HG02763 (cell line): ENCODE data around the gene LSG1.
"Not testable (repeated sequence)": the region's sequence is repeated elsewhere in the genome, so short reads cannot be mapped to it uniquely, and the experiment has no call there.

Source experiments
- ATAC-seq: cut with Tn5 transposase; IDR thresholded peaks from one replicate; pipeline ENCODE4 v1.9.1; 2021; ENCODE audit warnings: mild to moderate bottlenecking, moderate library complexity; ENCODE audit not compliant: unreplicated experiment

LSG1 gene

DNA sequence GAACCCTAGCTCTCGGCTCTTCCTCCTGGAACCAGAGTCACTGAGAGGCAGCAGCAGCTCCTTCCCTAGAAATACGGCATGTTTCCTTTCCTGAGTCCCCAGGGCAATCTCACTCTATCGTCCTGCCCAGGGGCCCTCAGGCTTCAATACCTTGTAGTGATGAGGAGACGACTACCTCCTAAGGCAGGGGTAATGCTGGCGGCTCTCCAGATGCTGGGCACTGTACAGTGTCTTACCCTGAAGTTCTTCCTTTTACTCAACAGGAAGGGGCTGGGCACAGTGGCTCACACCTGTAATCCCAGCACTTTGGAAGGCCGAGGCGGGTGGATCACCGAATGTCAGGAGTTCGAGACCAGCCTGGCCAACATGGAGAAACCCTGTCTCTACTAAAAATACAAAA, 52.2 kb downstream of the LSG1 start:
- ATAC-seq = no peak

DNA sequence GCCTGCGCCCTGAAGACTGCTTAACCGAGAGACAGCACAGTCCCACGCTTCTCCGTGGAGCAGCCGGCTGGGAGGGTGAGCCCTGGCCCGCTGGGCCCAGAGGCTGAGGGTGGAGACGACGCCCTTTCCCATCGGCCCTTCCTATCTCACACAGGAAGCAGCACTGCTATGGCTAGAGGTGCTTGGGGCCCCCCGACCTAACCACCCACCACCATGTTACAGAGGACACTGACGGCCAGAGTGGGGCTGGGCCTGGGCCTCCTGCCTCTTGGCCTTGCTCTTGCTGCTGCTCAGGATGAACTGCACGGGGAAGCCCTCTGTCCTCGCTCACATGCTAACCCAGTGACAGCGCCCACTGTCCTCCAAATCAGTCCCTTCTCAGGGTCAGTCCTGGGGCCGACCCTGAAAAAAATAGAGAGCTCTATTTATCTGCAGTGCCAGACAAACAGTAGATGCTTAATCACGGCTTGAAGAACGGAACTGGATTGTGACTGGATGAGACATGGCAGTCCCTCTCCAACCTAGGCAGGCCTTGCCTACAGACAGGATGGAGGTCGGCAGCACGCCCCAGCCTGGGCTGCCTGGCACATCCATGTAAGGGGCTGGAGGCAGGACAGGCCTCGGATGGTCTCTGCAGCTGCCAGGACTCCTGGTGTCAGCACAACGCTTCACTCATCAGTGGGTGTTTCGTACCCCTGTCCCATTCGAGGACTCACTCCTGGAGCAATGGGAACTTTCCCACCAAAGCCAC, 53.0 kb downstream of the LSG1 start:
- ATAC-seq = no peak

DNA sequence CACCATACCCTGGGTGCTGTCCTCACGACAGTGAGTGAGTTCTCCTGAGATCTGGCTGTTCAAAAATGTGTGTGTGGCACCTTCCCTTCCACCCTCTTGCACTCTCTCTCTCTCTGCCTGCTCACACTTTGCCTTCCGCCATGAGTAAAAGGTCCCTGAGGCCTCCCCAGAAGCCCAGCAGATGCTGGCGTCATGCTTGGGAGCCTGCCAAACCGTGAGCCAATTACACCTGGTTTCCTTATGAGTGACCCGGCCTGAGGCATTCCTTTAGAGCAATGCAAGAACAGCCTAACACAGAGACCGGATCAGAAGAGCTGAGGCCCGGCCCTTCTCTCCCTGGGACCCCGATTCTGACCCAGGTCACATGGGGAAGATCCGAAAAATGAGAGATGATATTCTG, 54.2 kb downstream of the LSG1 start:
- ATAC-seq = no peak

DNA sequence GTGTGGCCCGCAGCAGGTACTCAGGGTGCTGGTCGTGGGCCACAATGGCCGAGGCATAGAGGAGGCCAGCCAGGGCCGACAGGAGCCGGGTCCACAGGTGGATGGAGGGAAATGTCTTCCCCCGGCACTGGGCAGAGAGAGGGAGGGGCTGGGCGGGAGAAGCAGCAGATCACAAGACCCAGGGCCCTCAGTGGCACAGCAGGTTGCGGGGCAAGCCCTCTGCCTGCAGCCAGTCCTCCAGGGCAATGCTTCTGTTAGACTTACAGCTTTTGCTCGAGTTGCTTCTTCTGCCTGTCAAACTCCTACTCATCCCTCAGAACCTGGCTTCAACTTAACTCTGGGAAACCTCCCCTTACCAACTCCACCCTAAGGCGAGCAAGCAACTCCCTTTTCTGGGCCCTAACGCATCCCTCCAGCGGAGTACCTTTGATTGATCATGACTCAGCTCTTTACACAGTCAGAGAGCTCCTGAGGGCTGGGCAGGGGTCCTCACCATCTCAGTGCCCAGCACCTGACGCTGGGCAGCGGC, 54.8 kb downstream of the LSG1 start:
- ATAC-seq = no peak

DNA sequence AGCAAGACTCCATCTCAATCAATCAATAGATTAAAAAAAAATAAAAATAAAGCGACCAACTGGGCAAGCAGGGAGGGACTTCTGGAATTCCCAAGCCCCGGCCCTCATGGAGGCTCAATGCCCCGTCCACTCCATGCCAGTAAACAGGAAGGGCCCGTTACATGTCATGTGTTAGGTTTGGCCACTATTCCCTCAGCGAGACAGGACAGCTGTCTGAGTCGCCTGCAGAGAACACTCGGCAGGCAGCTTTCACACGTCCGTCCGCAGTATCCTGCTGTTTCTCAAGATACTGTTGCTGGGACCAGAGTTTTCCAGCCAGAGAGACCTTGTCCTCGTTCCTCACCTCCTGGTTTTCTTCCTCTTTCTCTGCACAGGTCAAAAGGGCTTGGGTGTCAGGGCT, 56.8 kb downstream of the LSG1 start:
- no peak for ATAC-seq

DNA sequence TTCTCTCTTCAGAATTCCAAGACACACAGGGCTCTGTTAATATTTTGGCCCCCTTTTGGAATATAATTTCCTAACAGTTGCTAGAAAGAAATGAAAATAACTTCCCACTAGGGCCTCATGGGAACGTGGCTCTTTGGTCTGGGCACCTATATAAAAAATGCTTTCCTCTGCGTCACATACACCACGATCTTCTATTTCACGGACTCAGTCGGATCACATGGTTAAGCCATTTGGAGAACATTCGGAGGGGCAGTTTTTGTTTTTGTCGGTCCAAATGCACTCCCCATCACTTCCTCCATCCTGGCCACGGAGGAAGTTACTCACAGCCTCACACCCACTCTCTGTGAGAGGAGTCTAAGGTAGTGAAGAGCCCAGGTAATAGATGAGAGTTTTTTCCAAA, 59.8 kb downstream of the LSG1 start:
- ATAC-seq = no peak

DNA sequence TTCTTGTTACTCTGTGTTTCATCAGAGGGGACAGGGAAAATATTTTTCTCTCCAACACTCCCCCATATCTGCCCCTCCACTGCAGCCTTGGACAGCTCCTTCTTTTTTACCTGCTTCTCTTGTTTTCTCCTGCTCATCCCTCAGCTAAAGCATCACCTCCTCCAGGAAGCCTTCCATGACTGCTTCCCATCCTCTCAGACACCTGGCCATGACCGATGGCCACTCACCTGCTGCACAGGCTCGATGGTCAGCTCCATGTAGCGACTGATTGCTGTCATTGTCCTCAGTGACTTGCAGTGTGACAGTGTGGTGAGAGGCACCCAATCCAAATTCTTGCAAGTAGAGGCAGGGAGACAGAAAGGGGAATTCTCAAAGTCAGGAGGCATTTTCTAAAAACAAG, 61.3 kb downstream of the LSG1 start:
- ATAC-seq = no peak

DNA sequence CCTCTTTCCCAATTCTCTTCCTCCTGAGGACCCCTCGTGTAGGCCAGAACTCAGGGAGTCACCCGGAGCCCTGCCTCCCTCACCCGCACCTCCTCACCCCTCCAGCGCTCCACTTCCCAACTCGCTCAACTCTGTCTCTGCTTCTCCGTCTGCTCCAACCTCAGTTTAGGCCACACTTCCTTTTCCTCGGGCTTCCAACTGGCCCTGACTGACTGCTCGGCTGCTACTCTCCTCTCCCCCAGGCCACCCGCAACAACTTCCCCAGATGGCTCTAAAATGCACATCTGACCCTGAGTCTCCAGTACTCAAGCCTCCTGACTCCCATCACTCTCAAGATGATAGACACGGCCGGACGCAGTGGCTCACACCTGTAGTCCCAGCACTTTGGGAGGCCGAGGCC, 62.4 kb downstream of the LSG1 start:
- no peak for ATAC-seq

DNA sequence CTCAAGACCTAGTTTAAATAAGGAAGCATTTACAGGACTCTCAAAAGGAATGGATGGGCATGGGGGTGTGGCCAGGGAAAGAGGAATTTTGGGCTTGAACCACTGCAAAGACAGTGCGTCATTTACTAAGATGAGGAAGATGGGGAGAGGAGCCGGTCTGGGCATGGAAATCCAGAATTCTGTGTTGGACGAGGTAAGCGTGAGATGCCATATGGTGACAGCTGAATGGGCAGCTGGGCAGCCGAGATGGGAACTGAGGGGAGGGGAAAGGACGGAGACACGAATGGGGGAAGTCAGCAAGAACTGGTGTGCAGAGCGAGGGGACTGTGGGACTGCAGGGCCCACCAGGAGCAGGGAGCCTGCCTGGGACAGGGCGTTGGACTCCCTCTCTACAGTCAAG, 63.0 kb downstream of the LSG1 start:
- ATAC-seq = no peak

DNA sequence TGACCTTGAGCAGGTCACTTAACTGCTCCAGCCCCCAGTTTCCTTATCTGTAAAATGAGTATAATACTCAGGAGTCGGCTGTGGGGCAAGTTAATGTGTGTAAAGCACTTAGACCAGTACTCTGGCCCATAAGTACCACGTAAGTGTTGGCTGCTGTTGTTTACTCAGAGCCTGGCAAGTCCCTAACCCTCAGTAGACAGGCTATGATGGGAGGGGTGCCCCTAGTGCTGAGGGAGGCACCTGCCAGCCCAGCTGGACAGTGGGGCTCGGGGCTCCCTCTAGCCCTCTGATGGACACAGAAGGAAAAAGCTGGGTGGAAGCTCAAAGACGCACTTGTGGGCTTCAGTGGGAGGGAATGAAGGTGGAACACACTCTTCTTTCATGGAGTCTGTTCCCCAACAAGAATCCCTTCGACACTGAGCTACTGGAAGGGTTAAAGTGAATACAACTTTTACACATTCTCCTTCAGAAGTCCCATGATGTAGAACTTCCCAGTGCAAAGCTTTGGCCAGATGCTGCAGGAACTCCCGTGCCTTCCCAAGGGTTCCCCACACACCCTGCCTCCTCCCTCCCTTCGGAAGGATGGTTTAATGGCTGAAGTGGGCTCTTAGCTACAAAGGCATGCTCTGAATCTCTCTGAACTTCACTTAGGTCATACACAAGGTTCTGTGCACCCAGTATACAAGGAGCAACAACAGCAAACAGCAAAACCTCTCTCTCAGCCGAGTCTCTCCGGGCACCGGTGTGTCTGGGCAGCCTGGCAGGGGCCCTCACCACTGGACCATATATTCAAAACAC, 64.2 kb downstream of the LSG1 start:
- no peak for ATAC-seq

DNA sequence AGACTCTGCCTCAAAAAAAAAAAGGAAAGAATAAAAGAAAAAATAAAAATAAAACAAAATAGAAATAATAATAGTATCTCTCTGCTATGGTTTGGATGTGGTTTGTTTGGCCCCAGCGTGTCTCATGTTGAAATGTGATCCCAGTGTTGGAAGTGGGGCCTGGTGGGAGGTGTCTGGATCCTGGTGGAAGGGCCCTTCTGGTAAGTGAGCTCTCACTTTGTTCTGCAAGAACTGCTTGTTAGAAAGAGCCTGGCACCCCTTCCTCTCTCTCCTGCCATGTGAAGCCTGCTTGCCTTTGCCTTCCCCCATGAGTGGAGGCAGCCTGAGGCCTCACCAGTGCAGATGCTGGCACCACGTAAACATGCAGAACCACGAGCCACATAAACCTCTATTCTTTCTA, 65.0 kb downstream of the LSG1 start:
- ATAC-seq = no peak

DNA sequence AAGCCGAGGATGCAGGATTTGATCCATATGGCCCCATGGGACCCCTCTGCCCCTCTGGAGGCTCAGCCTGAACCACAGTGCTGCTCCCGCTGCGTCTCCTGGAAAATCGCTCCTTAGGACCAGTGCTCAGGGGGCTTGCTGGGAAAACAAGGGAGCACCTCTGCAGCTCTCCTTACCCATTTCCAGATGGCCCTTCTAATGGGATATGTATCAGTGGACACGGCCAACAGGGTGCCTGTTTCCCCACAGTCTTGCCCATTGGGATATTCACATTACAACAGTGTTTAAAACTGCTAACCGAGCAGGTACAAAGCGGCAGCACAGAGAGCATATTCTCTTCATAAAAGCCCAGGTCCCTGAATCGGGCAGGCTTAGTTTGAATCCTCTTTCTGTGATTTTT, 65.8 kb downstream of the LSG1 start:
- no peak for ATAC-seq

DNA sequence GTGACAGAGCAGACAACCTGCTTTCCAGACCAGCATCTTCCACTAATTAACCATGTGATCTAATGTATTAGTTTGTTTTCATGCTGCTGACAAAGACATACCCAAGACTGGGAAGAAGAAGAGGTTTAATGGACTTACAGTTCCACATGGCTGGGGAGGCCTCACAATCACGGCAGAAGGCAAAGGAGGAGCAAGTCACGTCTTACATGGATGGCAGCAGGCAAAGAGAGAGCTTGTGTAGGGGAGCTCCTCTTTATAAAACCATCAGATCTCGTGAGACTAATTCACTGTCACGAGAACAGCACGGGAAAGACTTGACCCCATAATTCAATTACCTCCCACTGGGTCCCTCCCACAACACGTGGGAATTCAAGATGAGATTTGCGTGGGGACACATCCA, 66.7 kb downstream of the LSG1 start:
- not testable (repeated sequence) for ATAC-seq

DNA sequence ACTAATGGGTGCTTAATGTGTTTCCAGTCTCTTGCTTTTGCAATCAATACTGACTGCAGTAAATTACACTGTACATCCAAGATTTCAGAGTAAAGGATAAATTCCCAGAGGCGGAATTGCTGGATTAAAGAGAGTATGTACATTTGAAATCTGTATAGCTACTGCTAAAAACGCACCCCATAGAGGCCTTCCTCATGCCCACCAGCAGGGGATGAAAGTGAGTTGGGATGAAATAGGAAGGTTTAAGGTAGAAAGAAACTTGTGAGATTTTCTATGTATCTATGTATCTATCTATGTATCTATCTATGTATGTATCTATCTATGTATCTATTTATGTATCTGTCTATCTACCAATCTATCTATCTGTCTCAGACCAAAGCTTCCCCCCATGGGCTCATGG, 67.2 kb downstream of the LSG1 start:
- no peak for ATAC-seq

DNA sequence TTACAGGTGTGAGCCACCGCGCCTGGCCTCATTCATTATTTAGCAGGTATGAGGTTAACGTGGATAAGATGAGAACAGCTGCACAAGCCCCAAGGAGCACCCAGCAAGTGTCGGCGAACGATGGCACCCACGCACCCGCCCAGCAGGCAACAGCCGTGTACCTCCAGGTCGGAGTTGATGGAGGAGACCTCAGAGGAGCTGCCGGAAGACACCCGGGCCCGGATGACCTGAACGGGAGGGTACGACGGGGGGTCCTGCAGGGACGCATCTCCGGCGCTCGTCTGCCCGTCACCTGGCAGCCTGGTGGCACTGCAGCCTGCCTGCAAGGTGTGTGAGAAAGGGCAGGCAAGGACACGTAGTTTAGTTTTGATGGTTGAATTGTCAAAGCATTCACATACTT, 67.9 kb downstream of the LSG1 start:
- ATAC-seq = no peak

DNA sequence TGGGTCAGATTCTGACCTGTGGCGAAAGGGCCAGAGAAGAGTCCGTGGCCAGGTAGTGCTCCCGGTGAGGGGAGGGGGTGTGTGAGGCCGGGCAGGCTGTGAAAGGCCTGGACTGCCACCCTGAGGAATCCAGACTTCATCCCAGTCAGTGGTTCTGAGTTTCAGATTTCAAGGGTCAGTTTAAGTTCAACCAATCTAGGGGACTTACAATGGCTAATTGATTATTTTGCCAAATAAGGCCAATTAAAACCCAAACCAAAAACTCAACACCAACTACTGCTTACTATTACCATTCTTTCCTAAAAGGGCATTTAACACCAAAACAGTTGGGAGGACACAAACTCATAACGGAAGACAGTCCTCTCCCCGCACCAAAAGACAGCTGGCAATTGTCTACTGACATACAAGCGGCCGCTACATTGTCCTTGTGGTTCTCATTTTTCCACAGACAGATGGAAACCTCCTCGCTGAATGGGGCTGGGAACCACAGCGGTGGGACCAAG, 69.3 kb downstream of the LSG1 start:
- ATAC-seq = no peak

DNA sequence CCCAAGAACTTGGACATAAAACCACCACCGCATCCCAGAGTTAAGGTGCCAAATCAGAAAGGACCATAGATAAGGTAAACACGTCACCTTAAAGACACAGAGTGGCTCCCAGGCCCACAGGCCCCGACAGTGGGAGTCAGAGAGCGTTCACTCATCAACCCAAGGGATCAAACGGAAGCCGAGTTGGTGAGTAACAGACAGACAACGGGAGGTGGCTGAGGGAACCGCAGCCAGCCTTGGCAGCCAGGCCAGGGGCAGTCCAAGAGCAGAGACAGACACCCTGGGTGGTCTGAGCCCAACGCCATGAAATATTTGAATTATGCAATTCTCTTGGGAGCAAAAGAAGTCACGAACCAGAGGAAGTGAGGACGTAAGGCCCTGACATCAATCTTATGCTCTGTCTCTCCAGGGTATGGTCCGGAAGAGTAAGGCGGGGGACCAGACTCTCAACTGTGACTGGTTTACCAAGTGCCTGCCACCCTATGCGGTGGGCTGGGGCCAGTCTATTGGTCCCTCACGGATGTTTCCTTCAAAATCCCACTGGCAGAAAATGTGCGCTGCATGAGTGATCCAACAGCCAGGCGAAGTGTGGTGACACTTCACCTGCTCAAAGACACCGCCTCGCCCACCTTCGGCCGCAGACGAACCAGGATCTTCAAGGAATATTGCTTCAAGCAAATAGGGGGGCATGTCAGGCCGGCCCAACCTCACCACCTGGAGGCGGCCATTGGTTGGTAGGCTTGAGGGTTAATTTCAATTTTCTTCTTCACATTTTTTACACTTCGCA, 73.0 kb downstream of the LSG1 start:
- ATAC-seq = no peak

DNA sequence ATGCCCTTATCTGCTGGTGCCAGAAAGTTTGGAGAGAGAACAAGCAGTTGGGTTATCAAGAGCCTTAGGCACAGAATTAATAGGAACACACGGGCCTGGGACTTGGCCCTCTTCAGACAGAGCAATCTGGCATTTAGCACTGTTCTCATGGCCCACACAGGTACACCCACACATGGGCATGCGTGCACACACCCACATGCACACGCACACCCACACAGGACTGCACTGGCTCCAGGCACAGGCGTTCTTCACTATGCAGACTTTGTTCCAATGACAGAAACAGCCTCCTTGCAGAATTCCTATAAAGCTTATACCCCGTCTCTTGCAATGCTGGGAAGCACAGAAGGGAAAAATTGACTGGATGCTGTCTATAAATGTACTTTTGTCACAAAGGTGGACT, 75.1 kb downstream of the LSG1 start:
- no peak for ATAC-seq

DNA sequence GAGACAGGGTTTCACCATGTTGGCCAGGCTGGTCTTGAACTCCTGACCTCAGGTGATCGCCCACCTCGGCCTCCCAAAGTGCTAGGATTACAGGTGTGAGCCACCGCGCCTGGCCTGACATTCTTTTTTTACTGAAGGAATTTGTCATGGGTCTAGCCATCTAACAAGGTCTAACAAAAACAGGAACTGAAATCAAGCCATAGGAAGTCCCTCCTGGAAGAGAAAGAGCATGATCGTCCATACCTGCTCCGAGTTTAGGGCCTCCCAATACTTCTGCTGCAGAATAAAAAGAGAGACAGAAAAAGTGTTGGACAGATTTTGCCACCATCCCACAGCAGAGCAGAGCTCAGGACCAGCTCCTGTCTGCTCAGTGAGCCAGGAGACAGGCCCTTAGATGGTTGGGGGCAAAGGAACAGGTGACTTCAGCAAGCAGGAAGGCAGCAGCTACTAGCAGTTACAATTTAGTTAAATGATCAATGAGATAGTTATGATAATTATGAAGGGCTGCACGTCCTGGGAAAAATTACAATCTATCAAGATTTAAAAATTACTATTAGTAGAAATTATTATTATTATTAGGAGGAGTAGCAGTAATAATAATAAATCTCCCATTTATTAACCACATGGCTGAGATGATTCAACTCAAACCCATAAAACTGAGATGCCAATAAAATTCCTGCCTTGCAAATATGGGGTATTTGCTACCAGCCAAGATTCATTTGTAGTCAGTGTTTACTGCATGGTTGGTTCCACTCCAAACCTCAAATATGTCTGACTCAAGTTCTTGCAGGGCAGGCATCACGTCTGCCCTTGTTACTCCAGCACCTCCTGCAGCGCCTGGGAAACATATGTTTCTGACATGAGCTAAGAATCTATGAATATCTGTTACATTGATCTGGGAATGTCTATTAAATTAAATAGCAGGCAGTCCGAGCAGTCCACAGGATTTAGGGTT, 78.9 kb downstream of the LSG1 start:
- ATAC-seq = no peak
